Activated naive CD8-positive, alpha-beta T cell treated with anti-CD3 and anti-CD28 coated beads for 36 hours (primary cell): Measurements from ENCODE around the gene ZHX3. TPM values are rescaled to one million over a fixed set of nuclear protein-coding genes. Genes with fewer than 3 reads are reported as not detected.

ENCODE experiments used
- DNase-seq: peaks from one replicate; pipeline ENCODE4 v3.0.0; 2021
- H3K27ac Mint-ChIP-seq: one replicate; pipeline ENCODE4 v1.8.0; 2022; ENCODE audit warnings: mild to moderate bottlenecking, moderate library complexity, mixed read lengths
- H3K27me3 Mint-ChIP-seq: one replicate; pipeline ENCODE4 v1.8.0; 2022; ENCODE audit warnings: mild to moderate bottlenecking, mixed read lengths
- H3K36me3 Mint-ChIP-seq: one replicate; pipeline ENCODE4 v1.8.0; 2021; ENCODE audit warnings: mild to moderate bottlenecking, mixed read lengths
- H3K4me1 Mint-ChIP-seq: one replicate; pipeline ENCODE4 v1.8.0; 2021; ENCODE audit warnings: mixed read lengths
- H3K4me3 Mint-ChIP-seq: one replicate; pipeline ENCODE4 v1.8.0; 2022; ENCODE audit warnings: mild to moderate bottlenecking, moderate library complexity, mixed read lengths
- H3K9me3 Mint-ChIP-seq: one replicate; pipeline ENCODE4 v1.8.0; 2022; ENCODE audit warnings: mixed read lengths
- total RNA-seq, 2 experiments: library from RNA; stranded (reverse); gene quantifications; one replicate each; pipeline ENCODE4 v1.2.3, GENCODE V29; 2021

The ZHX3 gene
- total RNA-seq, 2 experiments from 2014 or later, result 15.5 to 17.6 TPM

DNA sequence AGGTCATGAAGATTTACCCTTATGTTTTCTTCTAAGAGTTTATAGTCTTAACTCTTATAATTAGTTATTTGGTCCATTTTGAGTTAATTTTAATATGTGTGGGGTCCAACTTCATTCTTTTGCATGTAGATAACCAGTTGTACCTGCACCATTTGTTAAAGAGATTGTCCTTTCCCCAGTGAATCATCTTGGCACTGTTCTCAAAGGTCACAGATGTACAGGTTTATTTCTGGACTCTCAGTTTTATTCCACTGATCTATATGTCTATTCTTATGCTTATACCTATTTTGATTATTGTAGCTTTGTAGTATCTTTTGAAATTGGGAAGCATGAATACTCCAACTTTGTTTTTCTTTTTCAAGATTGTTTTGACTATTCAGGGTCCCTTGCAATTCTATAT, 44.1 kb downstream of the ZHX3 start:
- no peak overlapping the region for H3K4me3 Mint-ChIP-seq
- no peak overlapping the region for H3K27ac Mint-ChIP-seq
- H3K9me3 Mint-ChIP-seq, result no peaks in the 10 kb centered on the region
- peaks cover 6% of the 10 kb centered on the region for H3K4me1 Mint-ChIP-seq
- H3K27me3 Mint-ChIP-seq, result no peaks in the 10 kb centered on the region
- DNase-seq, result no peak
- H3K36me3 Mint-ChIP-seq, result peaks cover 2% of the 10 kb centered on the region

DNA sequence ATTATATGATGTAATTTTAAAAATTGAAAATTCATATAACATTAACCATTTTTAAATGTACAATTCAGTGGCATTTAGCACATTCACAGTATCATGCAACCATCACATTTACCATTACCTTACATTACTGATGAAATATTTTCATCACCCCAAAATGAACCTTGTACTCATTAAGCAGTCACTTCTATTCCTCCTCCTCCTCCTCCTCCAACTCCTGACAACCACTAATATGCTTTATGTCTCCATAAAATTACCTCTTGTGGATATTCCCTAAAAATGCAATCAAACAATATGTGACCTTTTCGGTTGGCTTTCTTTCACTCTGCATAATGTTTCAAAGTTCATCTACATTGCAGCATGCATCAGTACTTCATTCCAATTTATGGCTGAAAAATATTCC, 45.2 kb downstream of the ZHX3 start:
- Mint-ChIP-seq H3K4me3 (no peak overlapping the region), H3K27ac (no peak overlapping the region), H3K4me1 (peaks cover 6% of the 10 kb centered on the region), H3K9me3 (no peaks in the 10 kb centered on the region), H3K36me3 (peaks cover 5% of the 10 kb centered on the region), H3K27me3 (no peaks in the 10 kb centered on the region)
- DNase-seq, result no peak

DNA sequence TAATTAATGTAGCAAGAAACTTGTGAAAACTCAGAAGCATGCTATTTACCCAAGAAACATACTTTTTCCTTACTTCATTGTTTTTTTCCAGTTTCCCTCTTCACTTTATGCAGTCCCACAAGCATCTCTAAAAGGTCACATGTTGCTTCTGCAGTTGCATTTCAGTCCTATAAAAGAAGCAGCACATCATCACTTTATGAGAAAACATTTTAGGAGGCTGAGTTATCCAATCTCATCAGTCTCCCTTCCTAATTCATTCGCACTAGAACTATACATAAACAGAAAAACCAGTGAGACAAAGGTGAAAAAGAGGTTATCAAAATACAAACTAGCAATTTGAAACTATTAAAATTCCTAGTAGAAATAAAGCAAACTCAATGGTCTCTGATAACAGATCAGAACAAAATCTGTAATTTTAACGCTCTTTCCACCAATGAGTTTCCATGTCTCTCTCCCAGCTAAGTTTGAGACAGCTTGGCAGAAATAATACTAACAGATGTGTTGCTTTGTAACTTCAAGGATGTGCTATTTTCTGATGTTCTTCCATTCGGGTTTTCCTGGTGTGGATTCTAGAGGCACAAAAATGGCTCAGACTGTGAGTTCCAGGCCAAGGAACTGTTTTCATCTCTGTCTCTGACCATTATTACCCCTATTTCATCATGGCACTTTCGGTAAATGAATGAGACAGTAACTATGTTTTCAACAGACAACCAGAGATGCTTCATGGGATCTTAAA, 48.4 kb downstream of the ZHX3 start:
- no peaks in the 10 kb centered on the region for H3K27me3 Mint-ChIP-seq
- no peak for DNase-seq
- H3K36me3 Mint-ChIP-seq, result peaks cover 6% of the 10 kb centered on the region
- H3K4me3 Mint-ChIP-seq, result no peak overlapping the region
- H3K27ac Mint-ChIP-seq, result no peak overlapping the region
- H3K4me1 Mint-ChIP-seq, result no peaks in the 10 kb centered on the region
- H3K9me3 Mint-ChIP-seq, result no peaks in the 10 kb centered on the region

DNA sequence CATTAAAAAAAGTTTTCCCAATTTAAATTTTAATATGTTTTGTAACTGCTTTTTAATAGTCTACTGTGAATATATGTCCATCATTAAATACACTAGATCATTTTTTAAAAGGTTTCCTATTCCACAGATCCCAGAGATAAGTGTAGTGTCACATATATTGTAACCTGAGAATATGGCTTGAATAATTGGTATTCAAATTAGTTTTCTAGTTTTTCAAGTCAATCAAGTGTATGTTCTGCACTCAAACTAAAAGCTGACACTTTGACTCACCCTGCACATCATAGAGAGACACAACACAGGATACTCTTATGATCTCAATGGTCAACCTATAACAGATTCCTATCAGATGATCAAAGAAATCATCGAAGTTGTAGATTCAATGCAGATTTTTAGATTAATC, 49.1 kb downstream of the ZHX3 start:
- DNase-seq, result no peak
- no peaks in the 10 kb centered on the region for H3K27me3 Mint-ChIP-seq
- H3K27ac Mint-ChIP-seq, result no peak overlapping the region
- peaks cover 6% of the 10 kb centered on the region for H3K36me3 Mint-ChIP-seq
- no peaks in the 10 kb centered on the region for H3K4me1 Mint-ChIP-seq
- no peak overlapping the region for H3K4me3 Mint-ChIP-seq
- no peaks in the 10 kb centered on the region for H3K9me3 Mint-ChIP-seq

DNA sequence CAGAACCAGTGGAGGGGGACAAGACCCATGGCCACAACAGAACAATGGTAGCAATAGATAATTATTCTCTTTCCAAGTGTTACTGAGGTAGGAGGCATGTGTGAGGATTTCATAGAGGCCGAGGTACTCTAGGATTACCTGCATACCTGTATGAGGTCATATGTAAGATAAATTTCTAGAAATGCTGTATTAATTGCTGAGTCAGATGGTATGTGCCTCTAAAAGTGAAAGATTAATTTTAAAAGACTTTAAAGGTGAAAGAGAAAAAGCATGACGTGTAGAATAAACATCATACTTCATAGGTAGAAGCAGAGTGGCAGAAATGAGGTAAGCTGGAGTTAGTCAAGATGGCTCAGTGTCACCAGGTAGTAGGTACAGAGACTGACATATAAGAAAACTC, 51.6 kb downstream of the ZHX3 start:
- no peak for DNase-seq
- H3K36me3 Mint-ChIP-seq, result peaks cover 6% of the 10 kb centered on the region

DNA sequence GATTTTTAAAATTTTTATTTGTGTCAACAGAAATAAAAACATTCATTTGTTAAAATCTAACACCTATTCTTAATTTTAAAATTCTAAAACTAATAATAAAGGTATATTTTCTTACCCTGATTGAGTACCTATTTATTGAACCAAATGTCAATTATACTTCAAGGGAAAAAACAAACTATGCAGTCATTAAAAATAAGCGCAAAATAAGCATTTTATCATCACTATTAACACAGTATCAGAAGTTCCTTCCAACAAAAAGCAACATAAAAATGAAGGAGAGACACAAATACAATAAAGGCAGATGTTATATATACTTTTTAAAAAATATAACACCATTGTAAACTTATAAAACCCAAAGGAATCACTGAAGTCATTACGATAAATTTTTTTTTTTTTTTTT, 52.7 kb downstream of the ZHX3 start:
- Mint-ChIP-seq H3K27me3 (no peaks in the 10 kb centered on the region), H3K9me3 (no peaks in the 10 kb centered on the region), H3K36me3 (peaks cover 6% of the 10 kb centered on the region), H3K4me3 (no peak overlapping the region), H3K4me1 (no peaks in the 10 kb centered on the region), H3K27ac (no peak overlapping the region)
- no peak for DNase-seq

More for the DNA sequence above, 51.6 kb downstream of the ZHX3 start:
- Mint-ChIP-seq H3K4me1 (no peaks in the 10 kb centered on the region), H3K4me3 (no peak overlapping the region), H3K27me3 (no peaks in the 10 kb centered on the region), H3K27ac (no peak overlapping the region), H3K9me3 (no peaks in the 10 kb centered on the region)

DNA sequence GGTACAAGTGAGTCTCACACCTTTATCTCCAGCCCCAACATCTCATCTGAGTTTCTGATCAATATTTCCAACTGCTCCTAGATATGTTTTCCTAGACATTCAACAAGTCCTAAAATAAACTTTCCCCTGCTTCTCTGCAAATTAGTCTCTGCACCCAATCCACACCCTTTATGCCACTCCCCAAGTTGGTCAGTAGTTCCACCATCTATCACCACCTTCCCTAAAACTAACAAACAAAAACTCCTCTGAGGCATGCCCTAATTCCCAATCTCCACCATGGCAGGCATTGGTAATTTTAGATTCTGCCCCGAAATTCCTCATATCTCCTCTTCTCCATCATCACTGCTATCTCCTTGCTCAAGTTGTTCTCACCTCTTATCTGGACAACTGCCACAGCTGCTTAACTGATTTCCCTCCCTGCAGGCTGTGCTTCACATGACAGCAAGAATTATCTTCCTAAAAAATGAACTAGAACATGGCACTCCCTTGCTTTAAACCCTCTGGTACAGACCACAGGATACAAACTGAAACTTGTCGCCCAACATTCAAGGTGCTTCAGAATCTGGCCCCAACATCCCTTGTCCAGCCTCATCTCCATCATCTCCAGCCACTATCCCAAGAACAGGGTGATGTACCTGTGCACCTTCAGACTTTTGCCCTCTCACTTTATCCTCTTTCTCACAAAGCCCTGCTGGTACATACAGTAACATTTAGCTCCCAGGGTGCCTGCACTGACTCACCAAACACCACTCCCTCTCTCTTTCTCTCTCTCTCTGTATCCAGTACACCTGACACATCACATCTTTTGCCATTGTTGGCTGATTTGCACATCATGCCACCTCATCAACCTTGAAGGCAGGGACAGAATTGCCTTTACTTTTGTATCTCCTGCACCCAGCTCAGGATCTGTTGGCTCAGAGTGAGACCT, 55.5 kb downstream of the ZHX3 start:
- H3K36me3 Mint-ChIP-seq, result no peaks in the 10 kb centered on the region
- no peaks in the 10 kb centered on the region for H3K27me3 Mint-ChIP-seq
- H3K4me1 Mint-ChIP-seq, result no peaks in the 10 kb centered on the region
- no peak overlapping the region for H3K27ac Mint-ChIP-seq
- no peak for DNase-seq
- H3K9me3 Mint-ChIP-seq, result no peaks in the 10 kb centered on the region
- H3K4me3 Mint-ChIP-seq, result no peak overlapping the region

DNA sequence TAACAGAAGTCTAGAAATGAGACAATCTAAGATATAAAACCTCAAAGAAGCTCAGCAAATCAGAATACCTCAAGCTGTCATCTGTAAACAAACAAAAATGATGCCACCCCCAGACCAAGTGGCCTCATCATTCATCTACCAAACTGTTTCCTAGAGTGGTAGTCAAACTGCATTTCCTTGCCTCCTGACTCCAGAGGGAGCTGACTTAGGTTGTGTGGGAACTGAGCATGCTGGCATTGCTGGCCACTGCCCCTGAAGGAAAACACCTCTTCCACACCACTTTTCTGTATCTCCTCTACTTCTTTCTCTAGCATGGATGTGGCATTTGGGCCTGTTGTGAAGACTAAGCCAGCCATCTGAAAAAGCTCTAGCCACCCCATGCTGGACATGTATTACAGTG, 56.3 kb downstream of the ZHX3 start:
- H3K36me3 Mint-ChIP-seq, result no peaks in the 10 kb centered on the region
- no peak overlapping the region for H3K4me3 Mint-ChIP-seq
- no peaks in the 10 kb centered on the region for H3K27me3 Mint-ChIP-seq
- no peaks in the 10 kb centered on the region for H3K9me3 Mint-ChIP-seq
- no peak overlapping the region for H3K27ac Mint-ChIP-seq
- DNase-seq, result no peak
- no peaks in the 10 kb centered on the region for H3K4me1 Mint-ChIP-seq

DNA sequence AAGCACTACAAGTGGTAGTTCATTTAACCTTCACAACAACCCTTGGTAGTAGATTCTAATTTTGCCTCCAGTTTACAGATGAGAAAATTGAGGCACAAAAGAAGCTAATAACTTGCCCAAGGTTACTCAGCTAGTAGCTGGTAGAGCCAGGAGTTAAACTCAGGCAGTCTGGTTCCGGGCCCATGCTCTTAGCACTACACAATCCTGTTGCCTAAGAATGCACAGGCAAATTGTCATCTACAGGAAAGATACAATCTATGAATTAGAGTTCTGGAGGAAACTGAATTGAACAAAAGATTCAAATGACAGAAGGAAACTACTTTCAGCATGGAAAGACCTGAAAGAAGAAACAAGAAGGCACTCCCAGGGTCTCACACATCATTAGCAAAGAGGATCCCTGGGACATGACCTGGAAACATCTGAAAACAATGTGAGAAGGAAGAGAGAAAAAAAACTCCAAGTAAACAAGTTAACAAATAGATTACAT, 56.8 kb downstream of the ZHX3 start:
- Mint-ChIP-seq H3K27me3 (no peaks in the 10 kb centered on the region), H3K36me3 (no peaks in the 10 kb centered on the region), H3K4me1 (no peaks in the 10 kb centered on the region), H3K9me3 (no peaks in the 10 kb centered on the region), H3K27ac (no peak overlapping the region), H3K4me3 (no peak overlapping the region)
- no peak for DNase-seq

DNA sequence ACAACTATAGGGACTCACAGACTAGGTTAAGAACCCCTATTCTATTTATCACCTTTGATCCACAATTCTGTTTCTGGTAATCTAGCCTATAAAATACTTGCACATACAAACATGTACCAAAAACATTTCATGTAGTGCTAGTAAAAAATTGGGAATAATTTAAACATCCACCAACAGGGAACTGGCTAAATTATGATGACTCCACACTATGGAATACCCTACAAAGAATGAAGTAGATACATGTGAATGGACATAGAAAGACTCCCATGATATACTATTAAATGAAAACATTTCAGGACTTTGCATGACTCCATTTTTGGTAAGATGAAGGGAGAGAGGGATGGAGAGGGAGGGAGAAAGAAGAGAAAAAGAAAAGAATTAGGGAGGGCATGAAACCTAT, 58.2 kb downstream of the ZHX3 start:
- Mint-ChIP-seq H3K27me3 (no peaks in the 10 kb centered on the region), H3K4me1 (no peaks in the 10 kb centered on the region), H3K9me3 (no peaks in the 10 kb centered on the region), H3K27ac (no peak overlapping the region), H3K4me3 (no peak overlapping the region), H3K36me3 (no peaks in the 10 kb centered on the region)
- no peak for DNase-seq

DNA sequence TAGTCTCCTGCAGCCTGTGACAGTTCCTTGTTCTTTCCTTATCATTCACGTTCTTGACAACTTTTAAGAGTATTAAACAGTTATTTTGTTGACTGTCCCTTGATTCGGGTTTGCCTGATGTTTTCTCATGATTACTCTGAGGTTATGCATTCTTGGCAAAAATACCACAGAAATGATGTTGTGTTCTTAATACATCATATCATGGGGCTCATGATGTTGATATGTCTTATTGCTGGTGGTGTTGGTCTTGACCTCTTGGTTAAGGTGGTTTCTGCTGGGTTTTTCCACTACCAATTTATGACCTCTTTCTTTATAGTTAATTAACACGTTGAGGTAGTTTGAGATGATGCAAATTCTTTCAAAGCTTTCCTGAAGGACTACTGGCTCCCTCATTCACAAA, 59.1 kb downstream of the ZHX3 start:
- Mint-ChIP-seq H3K4me1 (no peaks in the 10 kb centered on the region), H3K36me3 (no peaks in the 10 kb centered on the region), H3K4me3 (no peak overlapping the region), H3K9me3 (no peaks in the 10 kb centered on the region), H3K27ac (no peak overlapping the region), H3K27me3 (no peaks in the 10 kb centered on the region)
- no peak for DNase-seq

DNA sequence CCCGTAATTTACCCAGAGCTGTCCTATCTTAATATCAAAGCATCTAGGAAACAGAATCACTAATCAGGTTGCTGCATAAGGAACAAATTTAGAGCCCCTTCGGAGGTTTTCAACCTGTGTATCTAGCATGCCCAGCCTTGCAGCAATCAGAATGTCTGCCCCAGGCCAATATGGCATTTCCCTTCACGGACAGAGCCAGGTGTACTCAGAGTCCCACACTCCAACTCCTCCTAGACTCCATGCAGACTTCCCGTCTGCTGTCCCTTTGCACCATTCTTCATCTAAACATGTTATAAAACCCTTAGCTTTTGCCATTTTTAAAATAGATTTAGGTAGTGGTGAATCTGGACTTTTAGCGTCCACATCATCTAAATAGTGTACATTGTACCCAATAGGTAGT, 61.0 kb downstream of the ZHX3 start:
- no peaks in the 10 kb centered on the region for H3K36me3 Mint-ChIP-seq
- H3K27ac Mint-ChIP-seq, result no peak overlapping the region
- H3K27me3 Mint-ChIP-seq, result no peaks in the 10 kb centered on the region
- no peak overlapping the region for H3K4me3 Mint-ChIP-seq
- H3K4me1 Mint-ChIP-seq, result no peaks in the 10 kb centered on the region
- H3K9me3 Mint-ChIP-seq, result no peaks in the 10 kb centered on the region
- no peak for DNase-seq

DNA sequence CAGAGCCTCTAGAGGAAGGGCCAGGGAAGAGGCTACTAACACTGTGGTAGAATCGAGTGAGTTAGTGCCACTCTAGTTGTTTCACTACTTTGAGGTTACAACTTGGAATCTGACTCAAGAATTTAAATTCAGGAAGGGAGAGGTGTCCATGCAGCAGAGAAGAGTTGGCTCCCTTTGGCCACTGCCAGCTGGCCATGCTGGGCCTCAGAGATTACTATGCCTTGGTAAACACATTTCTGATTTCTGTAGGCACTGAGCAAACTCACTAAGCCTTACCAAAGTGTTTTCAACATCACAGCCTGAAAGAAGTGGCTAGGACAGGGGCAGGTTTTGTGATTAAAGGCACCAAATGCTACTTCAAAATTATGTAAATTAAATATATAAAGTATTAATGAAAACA, 61.9 kb downstream of the ZHX3 start:
- no peak for DNase-seq
- Mint-ChIP-seq H3K36me3 (no peaks in the 10 kb centered on the region), H3K27me3 (no peaks in the 10 kb centered on the region), H3K4me1 (no peaks in the 10 kb centered on the region), H3K4me3 (no peak overlapping the region), H3K9me3 (no peaks in the 10 kb centered on the region), H3K27ac (no peak overlapping the region)

DNA sequence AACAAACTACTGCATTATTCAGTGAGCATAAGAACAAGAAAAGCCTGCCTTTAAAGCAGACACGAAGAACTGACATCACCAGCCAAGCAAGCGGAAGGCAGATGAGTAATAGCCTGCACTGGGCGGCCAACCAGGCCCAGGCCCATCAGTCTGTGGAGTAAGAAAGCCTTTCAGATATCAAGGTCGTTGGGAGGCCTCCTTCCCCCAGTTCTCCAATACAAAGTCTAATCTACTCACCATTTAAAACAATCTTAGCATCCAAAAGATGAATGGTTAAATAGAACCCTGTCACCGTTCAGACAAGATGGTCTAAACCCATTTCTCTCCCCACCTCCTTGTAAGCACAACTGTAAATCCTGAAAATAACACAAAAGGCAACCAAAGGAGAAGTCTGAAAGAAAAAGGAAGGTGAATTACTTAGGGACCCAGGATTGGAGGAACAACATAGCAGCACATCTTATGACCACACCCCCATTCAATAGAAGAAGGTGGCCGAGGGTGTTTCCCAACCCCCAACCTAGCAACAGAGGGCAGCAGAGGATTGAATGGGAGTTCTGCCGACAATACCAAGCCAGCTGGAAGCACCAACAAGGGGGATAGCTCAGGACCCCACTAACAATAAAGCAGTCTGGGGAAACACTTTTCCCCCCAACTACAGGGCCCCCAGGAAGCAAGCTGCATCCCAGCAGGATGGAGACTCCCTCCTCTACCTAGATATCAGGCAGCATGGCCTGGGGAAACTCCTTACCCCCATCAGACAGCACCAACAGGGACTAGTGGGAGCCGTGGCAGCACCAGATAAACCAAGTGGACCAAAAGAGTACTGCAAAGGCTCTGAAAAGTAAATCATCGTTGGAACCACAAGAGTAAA, 67.9 kb downstream of the ZHX3 start:
- H3K36me3 Mint-ChIP-seq, result no peaks in the 10 kb centered on the region
- no peaks in the 10 kb centered on the region for H3K27me3 Mint-ChIP-seq
- no peaks in the 10 kb centered on the region for H3K9me3 Mint-ChIP-seq
- H3K27ac Mint-ChIP-seq, result no peak overlapping the region
- DNase-seq, result no peak
- peaks cover 2% of the 10 kb centered on the region for H3K4me1 Mint-ChIP-seq
- no peak overlapping the region for H3K4me3 Mint-ChIP-seq
